K562 (cell line): Measurements from ENCODE around the gene CDK1. TPM values are rescaled to one million over a fixed set of nuclear protein-coding genes. Genes with fewer than 3 reads are reported as not detected.

Experiments
- BACH1 ChIP-seq: fragments of 200-800 bp; sonication (Bioruptor generic); IDR thresholded peaks from 2 replicates; pipeline ENCODE4 v1.6.1; 2016; ENCODE audit warnings: missing genetic modification characterization, missing compliant biosample characterization
- DPF2 ChIP-seq: fragments of 450-650 bp; IDR thresholded peaks from 2 replicates; pipeline ENCODE4 v1.6.1; 2016
- ESRRA ChIP-seq: fragments of 450-650 bp; IDR thresholded peaks from 2 replicates; pipeline ENCODE4 v1.6.1; 2014; ENCODE audit warnings: low read depth, mild to moderate bottlenecking, moderate library complexity, borderline replicate concordance
- ETV5 ChIP-seq: sonication (generic); formaldehyde crosslinking; IDR thresholded peaks from 2 replicates; pipeline ENCODE4 v1.4.0; 2020; ENCODE audit warnings: low read depth, mild to moderate bottlenecking, missing genetic modification reagents
- FOSL1 ChIP-seq: fragments of 200-800 bp; sonication (Bioruptor generic); conservative IDR thresholded peaks from 2 replicates; pipeline ENCODE4 v1.6.1; 2016; ENCODE audit warnings: missing genetic modification characterization, missing compliant biosample characterization
- KDM2B ChIP-seq: fragments of 250-450 bp; sonication (Bioruptor Pico); IDR thresholded peaks from 2 replicates; pipeline ENCODE4 v1.8.0; 2021; ENCODE audit warnings: mild to moderate bottlenecking, moderate library complexity
- NCOA6 ChIP-seq: fragments of 450-650 bp; IDR thresholded peaks from 2 replicates; pipeline ENCODE4 v1.6.1; 2017; ENCODE audit warnings: mild to moderate bottlenecking
- NELFE ChIP-seq: IDR thresholded peaks from 2 replicates; pipeline ENCODE4 v1.6.1; 2011; ENCODE audit warnings: mild to moderate bottlenecking; ENCODE audit not compliant: insufficient read depth, insufficient read length
- NR1H2 ChIP-seq: sonication (generic); formaldehyde crosslinking; IDR thresholded peaks from 2 replicates; pipeline ENCODE4 v1.4.0; 2020; ENCODE audit warnings: mild to moderate bottlenecking, missing genetic modification reagents
- SMARCB1 ChIP-seq: IDR thresholded peaks from 2 replicates; pipeline ENCODE4 v1.6.1; 2011; ENCODE audit warnings: improper control_type of control experiment, low read depth; ENCODE audit not compliant: insufficient read length
- SMC3 ChIP-seq: conservative IDR thresholded peaks from 2 replicates; pipeline ENCODE4 v1.6.1; 2011; ENCODE audit warnings: low read depth, low read length, improper control_type of control experiment; ENCODE audit not compliant: insufficient read depth
- STAT5B ChIP-seq: fragments of 250-450 bp; sonication (Bioruptor Pico); IDR thresholded peaks from 2 replicates; pipeline ENCODE4 v1.8.0; 2021; ENCODE audit warnings: mild to moderate bottlenecking, inconsistent platforms
- YY1 ChIP-seq, 3 experiments: IDR thresholded peaks; 2 replicates each; pipeline ENCODE4 v1.6.1; 2011; ENCODE audit warnings: low read length in 2 of 3, mild to moderate bottlenecking in 2 of 3, moderate library complexity in 2 of 3, borderline replicate concordance in 1 of 3, control low read depth in 1 of 3, low read depth in 1 of 3; ENCODE audit not compliant: insufficient read depth in 3 of 3, insufficient replicate concordance in 2 of 3, control insufficient read depth in 1 of 3, insufficient read length in 1 of 3; ENCODE audit errors: extremely low read depth in 1 of 3
- ZNF224 ChIP-seq: sonication (generic); formaldehyde crosslinking; IDR thresholded peaks from 2 replicates; pipeline ENCODE4 v1.8.0; 2022; ENCODE audit warnings: mild to moderate bottlenecking, missing genetic modification reagents
- ZNF253 ChIP-seq: fragments of 250-450 bp; sonication (Bioruptor Pico); conservative IDR thresholded peaks from 2 replicates; pipeline ENCODE4 v1.6.1; 2021; ENCODE audit warnings: mild to moderate bottlenecking
- ZNF347 ChIP-seq: fragments of 450-650 bp; formaldehyde crosslinking; IDR thresholded peaks from 2 replicates; pipeline ENCODE4 v1.4.0; 2020; ENCODE audit warnings: low read depth, mild to moderate bottlenecking, moderate library complexity
- ZNF830 ChIP-seq: fragments of 250-450 bp; sonication (Bioruptor Pico); IDR thresholded peaks from 2 replicates; pipeline ENCODE4 v1.5.0; 2021; ENCODE audit warnings: mild to moderate bottlenecking
- polyA plus RNA-seq, 8 experiments: library from polyadenylated mRNA; depleted of rRNA in 4 of 8; stranded (reverse) in 5 of 8; unstranded in 3 of 8; fragments of >200 nt; fragmentation: Nextera tagmentation in 2 of 8; fragmentation: Illumina TruSeq in 1 of 8; extraction: Ambion mirVana in 2 of 8; extraction: Trizol in 1 of 8; gene quantifications; 2 replicates each; pipeline versions ENCODE4 v1.2.1 to v1.2.3, GENCODE V29; 2011 to 2014; ENCODE audit warnings: inconsistent platforms in 1 of 8, missing spikeins in 1 of 8
- total RNA-seq, 7 experiments: library from RNA; depleted of rRNA in 6 of 7; stranded (reverse); fragments of >200 nt in 6 of 7; fragmentation: Illumina TruSeq in 2 of 7; extraction: Trizol in 2 of 7; gene quantifications; 2 replicates each; pipeline versions ENCODE4 v1.2.1 to v1.2.3, GENCODE V29; 2011 to 2021; ENCODE audit warnings: low replicate concordance in 1 of 7
- TF ChIP-seq, protein P1 (sequence below): fragments of 250-450 bp; sonication (Bioruptor Pico); IDR thresholded peaks from 2 replicates; pipeline ENCODE4 v1.5.0; 2021; ENCODE audit warnings: mild to moderate bottlenecking, moderate library complexity
- TF ChIP-seq, protein P2 (sequence below): fragments of 200-800 bp; sonication (Bioruptor generic); IDR thresholded peaks from 2 replicates; pipeline ENCODE4 v1.6.1; 2017; ENCODE audit warnings: missing genetic modification characterization, missing compliant biosample characterization
- TF ChIP-seq, protein P3 (sequence below): fragments of 450-650 bp; formaldehyde crosslinking; IDR thresholded peaks from 2 replicates; pipeline ENCODE4 v1.4.0; 2022; ENCODE audit warnings: mild to moderate bottlenecking, moderate library complexity
- TF ChIP-seq, protein P4 (sequence below): fragments of 250-450 bp; sonication (Bioruptor Pico); IDR thresholded peaks from 2 replicates; pipeline ENCODE4 v1.4.0; 2020; ENCODE audit warnings: mild to moderate bottlenecking, moderate library complexity

The CDK1 gene
- total and polyA plus RNA-seq, 9 of the 15 experiments (the other 6 are each of a cell fraction or from before 2014, with no cell fraction given), result 156 to 685 (median 236) TPM

DNA sequence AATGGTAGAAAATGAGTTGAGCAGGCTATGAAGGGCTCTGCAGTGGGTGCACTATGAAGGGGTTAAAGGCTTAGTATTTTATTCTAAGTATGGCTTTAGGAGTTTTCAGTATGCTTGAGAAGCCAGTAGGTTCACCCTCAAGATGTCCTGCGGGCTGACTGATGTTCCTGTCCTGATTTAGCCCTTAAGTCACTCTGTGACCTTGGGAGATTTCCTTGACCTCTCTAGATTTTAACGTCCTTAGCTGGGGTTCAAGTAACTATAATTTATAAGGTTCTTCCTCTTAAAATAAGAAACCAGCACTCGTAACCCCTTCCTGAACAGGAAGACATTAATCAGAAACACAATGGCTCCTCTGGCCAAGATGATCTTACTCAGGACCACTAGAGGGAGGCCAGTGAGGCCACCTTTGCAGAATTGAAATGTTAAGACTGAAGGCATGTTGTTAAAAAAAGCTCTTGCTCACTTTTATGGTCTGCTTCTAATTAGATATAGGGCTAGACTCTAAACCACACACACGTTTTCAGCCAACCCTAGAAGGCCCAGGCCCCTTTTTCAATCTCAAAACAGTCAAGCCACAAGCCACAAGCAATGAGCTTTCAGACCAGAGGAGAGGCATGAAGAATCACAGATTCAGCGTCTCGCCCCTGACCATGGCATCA, 41.9 kb downstream of the CDK1 start (continued):
- TF ChIP-seq ZNF830, result no peak
- no peak for TF ChIP-seq ZNF253 (CRISPR knock-in tag)
- no peak for TF ChIP-seq NCOA6
- no peak for TF ChIP-seq ESRRA
- TF ChIP-seq, protein P1, sequence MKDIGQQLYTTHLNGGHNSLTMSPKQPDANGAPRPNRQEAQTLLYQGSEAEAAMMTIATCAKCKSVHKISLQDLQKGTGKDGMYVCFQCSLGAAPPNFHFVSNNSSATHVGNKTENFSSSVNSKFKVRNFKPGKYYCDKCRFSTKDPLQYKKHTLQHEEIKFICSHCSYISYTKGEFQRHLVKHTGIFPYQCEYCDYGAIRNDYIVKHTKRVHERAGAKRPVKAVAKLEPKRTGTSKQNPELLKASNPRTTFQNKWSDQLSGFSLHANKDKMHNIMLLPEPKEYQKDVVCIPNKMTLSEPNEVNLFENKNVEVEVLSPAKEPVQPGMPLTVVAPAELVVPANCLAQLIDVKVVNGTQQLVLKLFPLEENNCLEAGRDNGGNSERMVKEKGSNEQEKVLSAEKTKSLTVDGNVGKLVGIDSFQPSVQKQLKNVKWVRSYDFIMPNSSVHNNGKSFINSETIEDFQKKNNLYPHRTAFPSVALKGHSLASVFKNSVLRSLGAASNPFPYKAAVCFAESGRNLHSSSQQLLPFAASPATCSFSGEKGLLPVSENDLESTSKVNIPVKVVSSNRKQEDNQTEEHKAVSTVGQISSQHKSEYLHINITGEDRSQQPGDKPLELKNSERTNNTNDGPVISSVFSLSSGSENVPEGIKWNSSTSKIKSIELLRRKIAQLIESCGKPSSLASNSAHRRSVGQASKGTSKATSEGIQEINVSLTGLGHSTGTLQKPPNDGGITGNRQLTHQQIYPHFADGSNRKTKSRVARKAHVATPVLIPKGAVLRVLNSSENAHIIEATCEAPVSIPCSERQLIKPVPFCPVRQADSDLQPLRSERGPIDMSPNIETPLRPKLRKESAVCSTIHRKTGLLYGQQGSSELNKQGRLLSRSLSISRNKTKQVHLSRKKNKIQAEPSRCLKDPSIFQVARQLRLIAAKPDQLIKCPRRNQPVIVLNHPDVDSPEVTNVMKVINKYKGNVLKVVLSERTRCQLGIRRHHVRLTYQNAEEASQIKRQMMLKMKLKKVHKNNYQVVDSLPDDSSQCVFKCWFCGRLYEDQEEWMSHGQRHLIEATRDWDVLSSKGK (CRISPR knock-in tag), result no peak
- no peak for TF ChIP-seq STAT5B
- no peak for TF ChIP-seq NR1H2 (CRISPR knock-in tag)
- TF ChIP-seq BACH1 (tag), result peak; percentile 39
- TF ChIP-seq, protein P2, sequence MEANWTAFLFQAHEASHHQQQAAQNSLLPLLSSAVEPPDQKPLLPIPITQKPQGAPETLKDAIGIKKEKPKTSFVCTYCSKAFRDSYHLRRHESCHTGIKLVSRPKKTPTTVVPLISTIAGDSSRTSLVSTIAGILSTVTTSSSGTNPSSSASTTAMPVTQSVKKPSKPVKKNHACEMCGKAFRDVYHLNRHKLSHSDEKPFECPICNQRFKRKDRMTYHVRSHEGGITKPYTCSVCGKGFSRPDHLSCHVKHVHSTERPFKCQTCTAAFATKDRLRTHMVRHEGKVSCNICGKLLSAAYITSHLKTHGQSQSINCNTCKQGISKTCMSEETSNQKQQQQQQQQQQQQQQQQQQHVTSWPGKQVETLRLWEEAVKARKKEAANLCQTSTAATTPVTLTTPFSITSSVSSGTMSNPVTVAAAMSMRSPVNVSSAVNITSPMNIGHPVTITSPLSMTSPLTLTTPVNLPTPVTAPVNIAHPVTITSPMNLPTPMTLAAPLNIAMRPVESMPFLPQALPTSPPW (CRISPR knock-in tag), result no peak
- peak in 1 of 3 experiments; percentile 42 for TF ChIP-seq YY1 (IDR thresholded peaks at IDR 0.05; ENCODE audit: borderline replicate concordance in 1 of 3, control insufficient read depth in 1 of 3, extremely low read depth in 1 of 3, insufficient read depth in 3 of 3, insufficient read length in 1 of 3, insufficient replicate concordance in 2 of 3, low read depth in 1 of 3, low read length in 2 of 3)
- no peak for TF ChIP-seq SMARCB1
- no peak for TF ChIP-seq ZNF347
- TF ChIP-seq DPF2, result no peak
- TF ChIP-seq ZNF224 (CRISPR knock-in tag), result no peak
- peak; percentile 34; the same call in 1 of the 2 replicates for TF ChIP-seq FOSL1 (tag)
- TF ChIP-seq SMC3, result peak; percentile 30; the same call in 1 of the 2 replicates
- TF ChIP-seq NELFE, result no peak
- TF ChIP-seq, protein P3, sequence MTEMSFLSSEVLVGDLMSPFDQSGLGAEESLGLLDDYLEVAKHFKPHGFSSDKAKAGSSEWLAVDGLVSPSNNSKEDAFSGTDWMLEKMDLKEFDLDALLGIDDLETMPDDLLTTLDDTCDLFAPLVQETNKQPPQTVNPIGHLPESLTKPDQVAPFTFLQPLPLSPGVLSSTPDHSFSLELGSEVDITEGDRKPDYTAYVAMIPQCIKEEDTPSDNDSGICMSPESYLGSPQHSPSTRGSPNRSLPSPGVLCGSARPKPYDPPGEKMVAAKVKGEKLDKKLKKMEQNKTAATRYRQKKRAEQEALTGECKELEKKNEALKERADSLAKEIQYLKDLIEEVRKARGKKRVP (CRISPR knock-in tag), result no peak
- TF ChIP-seq, protein P4, sequence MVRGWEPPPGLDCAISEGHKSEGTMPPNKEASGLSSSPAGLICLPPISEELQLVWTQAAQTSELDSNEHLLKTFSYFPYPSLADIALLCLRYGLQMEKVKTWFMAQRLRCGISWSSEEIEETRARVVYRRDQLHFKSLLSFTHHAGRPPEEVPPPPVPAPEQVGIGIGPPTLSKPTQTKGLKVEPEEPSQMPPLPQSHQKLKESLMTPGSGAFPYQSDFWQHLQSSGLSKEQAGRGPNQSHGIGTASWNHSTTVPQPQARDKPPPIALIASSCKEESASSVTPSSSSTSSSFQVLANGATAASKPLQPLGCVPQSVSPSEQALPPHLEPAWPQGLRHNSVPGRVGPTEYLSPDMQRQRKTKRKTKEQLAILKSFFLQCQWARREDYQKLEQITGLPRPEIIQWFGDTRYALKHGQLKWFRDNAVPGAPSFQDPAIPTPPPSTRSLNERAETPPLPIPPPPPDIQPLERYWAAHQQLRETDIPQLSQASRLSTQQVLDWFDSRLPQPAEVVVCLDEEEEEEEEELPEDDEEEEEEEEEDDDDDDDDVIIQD (CRISPR knock-in tag), result no peak
- no peak for TF ChIP-seq ETV5 (CRISPR knock-in tag)
- TF ChIP-seq KDM2B (CRISPR knock-in tag), result no peak
- TF ChIP-seq, all 486 proteins: peak for 13
